ENCODE data around the gene IGLL5. TPM values are rescaled to one million over a fixed set of nuclear protein-coding genes. Genes with fewer than 3 reads are reported as not detected.

Gene IGLL5
- total RNA-seq, 4 donors from 2014 or later, result 0.90 to 7.4 (median 2.7) TPM; not detected in 1

GRCh38 chr22:22893891-22894739, 6.5 kb downstream of the IGLL5 start:
- no peaks in the 10 kb centered on the region for H3K36me3 ChIP-seq
- H3K9me3 ChIP-seq, result no peaks in the 10 kb centered on the region
- H3K4me1 ChIP-seq, result no peaks in the 10 kb centered on the region
- no peak overlapping the region for H3K4me3 ChIP-seq
- TF ChIP-seq POLR2A (IDR thresholded peaks at IDR 0.05) (no peak), CTCF (IDR thresholded peaks at IDR 0.05) (no peak)
- intact Hi-C loops (cut with DNase I; ENCODE audit: low total_unique reads), result no loop called here
- no peak for DNase-seq
- H3K27ac ChIP-seq, result no peak overlapping the region
- H3K27me3 ChIP-seq, result no peaks in the 10 kb centered on the region

GRCh38 chr22:22894740-22895731, 7.4 kb downstream of the IGLL5 start:
- no peak for DNase-seq
- TF ChIP-seq CTCF (IDR thresholded peaks at IDR 0.05) (no peak), POLR2A (IDR thresholded peaks at IDR 0.05) (no peak)
- no peak overlapping the region for H3K27ac ChIP-seq
- no peaks in the 10 kb centered on the region for H3K36me3 ChIP-seq
- intact Hi-C loops (cut with DNase I; ENCODE audit: low total_unique reads), result no loop called here
- no peaks in the 10 kb centered on the region for H3K27me3 ChIP-seq
- no peaks in the 10 kb centered on the region for H3K9me3 ChIP-seq
- H3K4me1 ChIP-seq, result no peaks in the 10 kb centered on the region
- H3K4me3 ChIP-seq, result no peak overlapping the region

GRCh38 chr22:22895776-22896445, 8.3 kb downstream of the IGLL5 start:
- H3K4me3 ChIP-seq, result no peak overlapping the region
- no peaks in the 10 kb centered on the region for H3K9me3 ChIP-seq
- no peaks in the 10 kb centered on the region for H3K27me3 ChIP-seq
- intact Hi-C loops (cut with DNase I; ENCODE audit: low total_unique reads), result no loop called here
- TF ChIP-seq CTCF (IDR thresholded peaks at IDR 0.05), result no peak
- no peak for TF ChIP-seq POLR2A (IDR thresholded peaks at IDR 0.05)
- no peaks in the 10 kb centered on the region for H3K36me3 ChIP-seq
- no peak for DNase-seq
- no peak overlapping the region for H3K27ac ChIP-seq
- H3K4me1 ChIP-seq, result no peaks in the 10 kb centered on the region

GRCh38 chr22:22896601-22897000, 9.0 kb downstream of the IGLL5 start:
- H3K4me3 ChIP-seq, result no peak overlapping the region
- H3K36me3 ChIP-seq, result no peaks in the 10 kb centered on the region
- no peaks in the 10 kb centered on the region for H3K27me3 ChIP-seq
- TF ChIP-seq POLR2A (IDR thresholded peaks at IDR 0.05), result no peak
- TF ChIP-seq CTCF (IDR thresholded peaks at IDR 0.05), result no peak
- no peak for DNase-seq
- H3K9me3 ChIP-seq, result no peaks in the 10 kb centered on the region
- H3K27ac ChIP-seq, result no peak overlapping the region
- intact Hi-C loops (cut with DNase I; ENCODE audit: low total_unique reads), result no loop called here
- H3K4me1 ChIP-seq, result no peaks in the 10 kb centered on the region

Data from uterus (tissue), 4 donors.